Fibroblast of lung (primary cell): ENCODE results near the gene ELP4. TPM values are rescaled to one million over a fixed set of nuclear protein-coding genes. Genes with fewer than 3 reads are reported as not detected.

Experiments used
- DNase-seq, 2 donors: peaks; one replicate each; pipeline versions ENCODE4 v3.0.0 to v3.0.0-alpha.2; 2010; ENCODE audit warnings: low read depth in 2 of 2
- H2AFZ ChIP-seq: 2 replicates; pipeline ENCODE4 v1.5.1; 2012; ENCODE audit warnings: low read length, control low read depth, inconsistent platforms
- H3K27ac ChIP-seq: 2 replicates; pipeline ENCODE4 v1.5.1; 2011; ENCODE audit warnings: low read length, control low read depth; ENCODE audit not compliant: insufficient read depth
- H3K27me3 ChIP-seq: 2 replicates; pipeline ENCODE4 v1.5.1; 2011; ENCODE audit warnings: mild to moderate bottlenecking, low read length; ENCODE audit not compliant: control insufficient read depth, insufficient read depth
- H3K36me3 ChIP-seq: 2 replicates; pipeline ENCODE4 v1.5.1; 2011; ENCODE audit warnings: low read length; ENCODE audit not compliant: control insufficient read depth, insufficient read depth
- H3K4me1 ChIP-seq: 2 replicates; pipeline ENCODE4 v1.5.1; 2011; ENCODE audit warnings: low read length; ENCODE audit not compliant: control insufficient read depth, insufficient read depth; ENCODE audit errors: extremely low read depth
- H3K4me2 ChIP-seq: 2 replicates; pipeline ENCODE4 v1.5.1; 2011; ENCODE audit warnings: low read length, control low read depth; ENCODE audit not compliant: insufficient read depth; ENCODE audit errors: extremely low read depth
- H3K4me3 ChIP-seq, 4 experiments: fragments of 200-600 bp in 1 of 4; sonication (generic) in 1 of 4; replicated peaks in 1 of 4; 2 replicates each; pipeline ENCODE4 v1.5.1; 2011 to 2016; ENCODE audit warnings: low read length in 4 of 4, low read depth in 3 of 4, mild to moderate bottlenecking in 3 of 4, control low read depth in 2 of 4, inconsistent platforms in 1 of 4, mixed read lengths in 1 of 4; ENCODE audit not compliant: insufficient read depth in 1 of 4; ENCODE audit errors: control extremely low read depth in 1 of 4
- H3K79me2 ChIP-seq: 2 replicates; pipeline ENCODE4 v1.5.1; 2012; ENCODE audit warnings: mild to moderate bottlenecking, low read length, inconsistent platforms; ENCODE audit not compliant: control insufficient read depth, insufficient read depth
- H3K9ac ChIP-seq: 2 replicates; pipeline ENCODE4 v1.5.1; 2011; ENCODE audit warnings: mild to moderate bottlenecking, low read length, control low read depth; ENCODE audit not compliant: insufficient read depth
- H3K9me3 ChIP-seq: 2 replicates; pipeline ENCODE4 v1.5.1; 2012; ENCODE audit warnings: low read depth, low read length; ENCODE audit not compliant: control insufficient read depth, insufficient read depth
- H4K20me1 ChIP-seq: 2 replicates; pipeline ENCODE4 v1.5.1; 2011; ENCODE audit warnings: low read length; ENCODE audit not compliant: control insufficient read depth, insufficient read depth; ENCODE audit errors: extremely low read depth
- EZH2 ChIP-seq: IDR thresholded peaks from 2 replicates; pipeline ENCODE4 v1.5.1; 2012; ENCODE audit warnings: low read length, control low read depth, mild to moderate bottlenecking; ENCODE audit errors: missing control alignments
- polyA plus RNA-seq, 2 donors: library from polyadenylated mRNA; depleted of rRNA in 1 of 2; stranded (reverse) in 1 of 2; unstranded in 1 of 2; fragments of >200 nt; gene quantifications; 2 replicates each; pipeline ENCODE4 v1.2.1, GENCODE V29; 2011 to 2012; ENCODE audit warnings: missing spikeins in 1 of 2
- total RNA-seq: library from RNA; depleted of rRNA; stranded (reverse); fragments of >200 nt; gene quantifications from 2 replicates; pipeline ENCODE4 v1.2.1, GENCODE V29; 2014
- TF ChIP-seq, protein P1 (sequence below), 2 donors: IDR thresholded peaks in 1 of 2; conservative IDR thresholded peaks in 1 of 2; 1 replicate in 1 of 2; 2 replicates in 1 of 2; pipeline ENCODE4 v1.5.1; 2011 to 2012; ENCODE audit warnings: low read length in 2 of 2, control low read depth in 1 of 2, inconsistent platforms in 1 of 2, low read depth in 1 of 2, mild to moderate bottlenecking in 1 of 2

The ELP4 gene
- total and polyA plus RNA-seq, 2 donors (not counting 1 experiment from before 2014, with no cell fraction given), result 11.7 to 13.1 TPM

DNA sequence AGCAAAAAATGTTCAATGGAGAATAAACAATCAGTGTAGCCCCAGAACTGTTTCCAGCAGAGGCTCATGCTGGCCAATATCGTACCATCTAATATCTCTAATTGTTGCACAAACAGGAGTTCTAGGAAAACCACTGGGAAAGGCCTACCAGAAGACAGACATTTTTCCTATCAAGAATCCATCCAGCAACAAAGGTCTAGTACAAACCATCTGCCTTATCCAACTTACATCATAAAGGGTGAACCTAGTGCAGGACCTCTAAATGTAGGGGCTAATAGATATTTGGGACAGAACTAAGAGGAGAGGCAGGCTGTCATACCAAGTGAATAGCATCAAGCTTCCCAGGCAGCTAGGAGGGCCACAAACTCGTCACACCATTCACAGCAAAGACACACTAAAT is 282.9 kb downstream of the ELP4 start:
- no peak for TF ChIP-seq EZH2
- TF ChIP-seq, protein P1, sequence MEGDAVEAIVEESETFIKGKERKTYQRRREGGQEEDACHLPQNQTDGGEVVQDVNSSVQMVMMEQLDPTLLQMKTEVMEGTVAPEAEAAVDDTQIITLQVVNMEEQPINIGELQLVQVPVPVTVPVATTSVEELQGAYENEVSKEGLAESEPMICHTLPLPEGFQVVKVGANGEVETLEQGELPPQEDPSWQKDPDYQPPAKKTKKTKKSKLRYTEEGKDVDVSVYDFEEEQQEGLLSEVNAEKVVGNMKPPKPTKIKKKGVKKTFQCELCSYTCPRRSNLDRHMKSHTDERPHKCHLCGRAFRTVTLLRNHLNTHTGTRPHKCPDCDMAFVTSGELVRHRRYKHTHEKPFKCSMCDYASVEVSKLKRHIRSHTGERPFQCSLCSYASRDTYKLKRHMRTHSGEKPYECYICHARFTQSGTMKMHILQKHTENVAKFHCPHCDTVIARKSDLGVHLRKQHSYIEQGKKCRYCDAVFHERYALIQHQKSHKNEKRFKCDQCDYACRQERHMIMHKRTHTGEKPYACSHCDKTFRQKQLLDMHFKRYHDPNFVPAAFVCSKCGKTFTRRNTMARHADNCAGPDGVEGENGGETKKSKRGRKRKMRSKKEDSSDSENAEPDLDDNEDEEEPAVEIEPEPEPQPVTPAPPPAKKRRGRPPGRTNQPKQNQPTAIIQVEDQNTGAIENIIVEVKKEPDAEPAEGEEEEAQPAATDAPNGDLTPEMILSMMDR (conservative IDR thresholded peaks at IDR 0.05 in 1 of 2, IDR thresholded peaks at IDR 0.05 in 1 of 2; ENCODE audit: low read depth in 1 of 2, low read length in 2 of 2), result no peak
- H3K4me3 ChIP-seq, result no peak overlapping the region
- no peaks in the 10 kb centered on the region for H3K36me3 ChIP-seq

DNA sequence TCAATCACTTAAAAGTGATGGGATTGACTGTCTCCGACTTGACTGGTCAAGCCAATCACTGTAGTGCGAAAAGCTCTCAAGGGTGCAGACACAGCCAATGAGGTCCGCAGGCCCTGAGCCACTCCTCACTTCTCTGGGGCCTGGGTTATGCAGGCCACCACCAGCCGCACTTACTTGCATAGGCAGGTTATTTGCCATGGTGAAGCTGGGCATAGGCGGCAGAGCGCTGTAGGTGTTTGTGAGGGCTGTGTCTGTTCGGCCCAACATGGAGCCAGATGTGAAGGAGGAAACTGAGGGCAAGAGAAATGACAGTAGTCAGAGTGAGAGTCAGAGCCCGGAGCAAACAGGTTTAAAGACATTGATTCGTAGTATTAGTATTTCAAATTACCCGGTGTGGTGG is 283.7 kb downstream of the ELP4 start:
- Histone ChIP-seq H3K36me3 (no peaks in the 10 kb centered on the region), H2AFZ (no peak overlapping the region), H3K9ac (no peak overlapping the region), H3K9me3 (no peaks in the 10 kb centered on the region), H3K4me2 (no peak overlapping the region), H3K4me1 (no peaks in the 10 kb centered on the region), H3K4me3 (no peak overlapping the region), H3K79me2 (no peaks in the 10 kb centered on the region), H4K20me1 (no peaks in the 10 kb centered on the region), H3K27me3 (peaks cover 16% of the 10 kb centered on the region), H3K27ac (no peak overlapping the region)
- DNase-seq, result no peak
- TF ChIP-seq EZH2, result no peak
- TF ChIP-seq, protein P1 (conservative IDR thresholded peaks at IDR 0.05 in 1 of 2, IDR thresholded peaks at IDR 0.05 in 1 of 2; ENCODE audit: low read depth in 1 of 2, low read length in 2 of 2), result no peak

More for the DNA sequence above, 282.9 kb downstream of the ELP4 start:
- Histone ChIP-seq H3K27ac (no peak overlapping the region), H3K27me3 (peaks cover 10% of the 10 kb centered on the region), H3K9me3 (no peaks in the 10 kb centered on the region), H3K79me2 (no peaks in the 10 kb centered on the region), H2AFZ (no peak overlapping the region), H3K4me1 (no peaks in the 10 kb centered on the region), H4K20me1 (no peaks in the 10 kb centered on the region), H3K4me2 (no peak overlapping the region), H3K9ac (no peak overlapping the region)
- DNase-seq, result no peak

DNA sequence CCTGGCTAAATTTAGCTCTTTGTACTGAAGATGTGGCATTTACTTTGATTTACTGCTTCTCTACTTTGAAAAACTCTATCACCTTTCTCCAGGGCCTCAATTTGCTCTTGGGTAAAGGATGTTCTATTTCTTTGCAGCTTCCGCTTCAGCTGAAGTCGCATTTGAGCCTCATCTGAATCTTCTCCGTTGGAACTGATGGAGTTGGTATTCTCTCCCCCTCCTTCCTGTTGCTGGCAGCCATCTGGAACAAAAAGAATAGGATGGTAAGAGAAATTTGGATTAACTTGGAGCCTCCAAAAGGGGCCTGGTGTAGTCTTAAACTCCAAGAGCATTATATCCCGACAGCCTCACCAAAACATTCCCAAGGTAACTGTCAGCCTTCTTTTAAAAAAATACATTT is 285.0 kb downstream of the ELP4 start:
- H3K4me3 ChIP-seq, result no peak overlapping the region
- H3K4me1 ChIP-seq, result no peaks in the 10 kb centered on the region
- H3K36me3 ChIP-seq, result no peaks in the 10 kb centered on the region
- no peaks in the 10 kb centered on the region for H3K79me2 ChIP-seq
- H3K27ac ChIP-seq, result no peak overlapping the region
- no peak for TF ChIP-seq EZH2
- TF ChIP-seq, protein P1 (conservative IDR thresholded peaks at IDR 0.05 in 1 of 2, IDR thresholded peaks at IDR 0.05 in 1 of 2; ENCODE audit: low read depth in 1 of 2, low read length in 2 of 2), result no peak
- H3K4me2 ChIP-seq, result no peak overlapping the region
- peaks cover 29% of the 10 kb centered on the region for H3K27me3 ChIP-seq
- H4K20me1 ChIP-seq, result no peaks in the 10 kb centered on the region
- H3K9me3 ChIP-seq, result no peaks in the 10 kb centered on the region
- DNase-seq, result no peak
- no peak overlapping the region for H2AFZ ChIP-seq
- H3K9ac ChIP-seq, result no peak overlapping the region
